Ascending aorta (tissue), 2 donors: ENCODE data around the gene NSUN6. TPM values are rescaled to one million over a fixed set of nuclear protein-coding genes. Genes with fewer than 3 reads are reported as not detected.

Experiments
- DNase-seq, 2 donors: peaks; one replicate each; pipeline ENCODE4 v3.0.0-alpha.2; 2019; ENCODE audit warnings: low spot score in 2 of 2
- H3K27ac ChIP-seq, 2 donors: fragments of 200-600 bp; sonication (generic); one replicate each; pipeline ENCODE4 v1.5.1; 2016 to 2017; ENCODE audit warnings: mild to moderate bottlenecking in 1 of 2
- H3K27me3 ChIP-seq: fragments of 200-600 bp; sonication (generic); one replicate; pipeline ENCODE4 v1.5.1; 2017
- H3K36me3 ChIP-seq, 2 donors: fragments of 200-600 bp; sonication (generic); one replicate each; pipeline ENCODE4 v1.5.1; 2016
- H3K4me1 ChIP-seq, 2 donors: fragments of 200-600 bp; sonication (generic); one replicate each; pipeline ENCODE4 v1.5.1; 2016 to 2017; ENCODE audit warnings: mild to moderate bottlenecking in 1 of 2
- H3K4me3 ChIP-seq, 2 donors: fragments of 200-600 bp; sonication (generic); one replicate each; pipeline ENCODE4 v1.5.1; 2016 to 2017; ENCODE audit warnings: mild to moderate bottlenecking in 1 of 2
- H3K9me3 ChIP-seq, 2 donors: fragments of 200-600 bp; sonication (generic); one replicate each; pipeline ENCODE4 v1.5.1; 2016
- intact Hi-C: fragments of 100-400 bp; cut with DNase I; formaldehyde crosslinking; loops from one replicate; pipeline ENCODE4 v1.15.1; 2023
- total RNA-seq: library from RNA; depleted of rRNA; stranded (reverse); fragments of >200 nt; gene quantifications from one replicate; pipeline ENCODE4 v1.1.0, GENCODE V29; 2016
- TF ChIP-seq, protein P1 (sequence below), 3 experiments: fragments of 200-600 bp in 2 of 3; fragments of 450-650 bp in 1 of 3; sonication (generic) in 2 of 3; IDR thresholded peaks; one replicate each; pipeline ENCODE4 v1.5.1; 2016 to 2019; ENCODE audit warnings: antibody characterized with exemption in 3 of 3, mild to moderate bottlenecking in 1 of 3, moderate library complexity in 1 of 3

Gene NSUN6
- total RNA-seq, 1 donor from 2014 or later = 5.4 TPM

DNA sequence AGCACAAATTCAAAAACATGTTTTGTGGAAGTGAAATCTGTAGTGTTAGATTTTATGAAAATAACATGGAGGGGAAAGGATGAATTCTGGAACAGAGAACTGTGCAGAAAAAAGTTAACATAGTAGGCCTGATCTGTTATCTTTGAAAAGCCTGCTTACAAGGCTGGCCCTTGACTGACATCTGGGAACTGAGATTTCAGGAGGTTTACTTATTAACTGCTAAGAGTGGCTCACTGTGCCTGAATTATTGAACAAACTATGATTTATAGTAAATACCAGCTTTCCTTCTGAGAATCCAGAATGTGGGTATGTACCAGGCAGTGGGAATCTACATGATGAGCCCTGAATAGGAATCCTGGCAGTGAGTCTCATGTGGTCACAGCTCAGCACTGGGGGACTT, 30.5 kb downstream of the NSUN6 start:
- DNase-seq = no peak
- Histone ChIP-seq H3K36me3 (no peaks in the 10 kb centered on the region), H3K27ac (no peak overlapping the region), H3K4me1 (peaks cover 0 to 2% of the 10 kb centered on the region in 2 donors), H3K9me3 (no peaks in the 10 kb centered on the region), H3K4me3 (no peak overlapping the region), H3K27me3 (no peaks in the 10 kb centered on the region)
- TF ChIP-seq, protein P1, sequence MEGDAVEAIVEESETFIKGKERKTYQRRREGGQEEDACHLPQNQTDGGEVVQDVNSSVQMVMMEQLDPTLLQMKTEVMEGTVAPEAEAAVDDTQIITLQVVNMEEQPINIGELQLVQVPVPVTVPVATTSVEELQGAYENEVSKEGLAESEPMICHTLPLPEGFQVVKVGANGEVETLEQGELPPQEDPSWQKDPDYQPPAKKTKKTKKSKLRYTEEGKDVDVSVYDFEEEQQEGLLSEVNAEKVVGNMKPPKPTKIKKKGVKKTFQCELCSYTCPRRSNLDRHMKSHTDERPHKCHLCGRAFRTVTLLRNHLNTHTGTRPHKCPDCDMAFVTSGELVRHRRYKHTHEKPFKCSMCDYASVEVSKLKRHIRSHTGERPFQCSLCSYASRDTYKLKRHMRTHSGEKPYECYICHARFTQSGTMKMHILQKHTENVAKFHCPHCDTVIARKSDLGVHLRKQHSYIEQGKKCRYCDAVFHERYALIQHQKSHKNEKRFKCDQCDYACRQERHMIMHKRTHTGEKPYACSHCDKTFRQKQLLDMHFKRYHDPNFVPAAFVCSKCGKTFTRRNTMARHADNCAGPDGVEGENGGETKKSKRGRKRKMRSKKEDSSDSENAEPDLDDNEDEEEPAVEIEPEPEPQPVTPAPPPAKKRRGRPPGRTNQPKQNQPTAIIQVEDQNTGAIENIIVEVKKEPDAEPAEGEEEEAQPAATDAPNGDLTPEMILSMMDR (IDR thresholded peaks at IDR 0.05) = no peak
- intact Hi-C loops = no loop called here

DNA sequence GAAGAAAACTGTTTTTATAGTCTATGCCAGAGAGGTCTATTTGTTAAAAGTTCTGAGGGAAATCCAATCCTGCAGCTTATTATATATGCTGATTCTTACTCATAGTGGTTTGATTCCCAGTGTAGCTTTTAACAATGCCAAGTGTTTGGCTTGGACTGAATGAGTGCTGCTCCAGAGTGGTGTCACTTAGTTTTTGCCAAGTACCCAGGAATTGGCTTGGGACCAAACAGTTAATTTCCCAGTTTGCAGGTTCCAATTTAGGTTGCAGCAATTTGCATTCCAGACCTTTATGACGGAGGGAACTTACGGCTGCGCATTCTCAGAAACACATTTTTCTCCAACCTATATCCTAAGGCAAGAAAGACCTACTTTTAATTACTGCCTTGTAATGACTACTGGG, 32.4 kb downstream of the NSUN6 start:
- Histone ChIP-seq H3K27ac (no peak overlapping the region), H3K4me3 (no peak overlapping the region), H3K4me1 (peaks cover 0 to 2% of the 10 kb centered on the region in 2 donors), H3K27me3 (no peaks in the 10 kb centered on the region), H3K36me3 (no peaks in the 10 kb centered on the region), H3K9me3 (no peaks in the 10 kb centered on the region)
- TF ChIP-seq, protein P1 (IDR thresholded peaks at IDR 0.05) = no peak
- intact Hi-C loops = no loop called here
- no peak for DNase-seq

DNA sequence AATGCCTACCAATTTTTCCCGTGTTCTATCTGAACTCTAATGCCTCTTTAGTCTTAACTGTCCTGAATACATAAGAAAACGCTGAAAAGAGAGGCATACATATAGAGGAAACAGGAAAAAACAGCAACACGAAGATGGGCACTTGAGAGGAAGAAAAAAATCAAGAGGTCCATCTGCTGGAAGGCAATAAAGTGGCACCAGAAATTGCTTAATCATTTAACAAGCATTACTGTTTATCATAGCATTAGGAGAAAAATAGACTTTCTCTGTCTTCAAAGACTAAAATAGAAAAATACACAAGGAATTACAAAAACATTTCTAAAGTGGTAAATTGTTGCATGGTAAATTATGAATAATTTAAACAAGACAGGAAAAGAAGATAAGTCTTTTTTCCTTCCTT, 35.0 kb downstream of the NSUN6 start:
- peaks cover 0 to 7% of the 10 kb centered on the region in 2 donors for H3K36me3 ChIP-seq
- no peaks in the 10 kb centered on the region for H3K27me3 ChIP-seq
- intact Hi-C loops = no loop called here
- H3K9me3 ChIP-seq = no peaks in the 10 kb centered on the region
- no peak overlapping the region for H3K27ac ChIP-seq
- DNase-seq = no peak
- H3K4me1 ChIP-seq = peaks cover 0 to 2% of the 10 kb centered on the region in 2 donors
- H3K4me3 ChIP-seq = no peak overlapping the region
- TF ChIP-seq, protein P1 (IDR thresholded peaks at IDR 0.05) = no peak

DNA sequence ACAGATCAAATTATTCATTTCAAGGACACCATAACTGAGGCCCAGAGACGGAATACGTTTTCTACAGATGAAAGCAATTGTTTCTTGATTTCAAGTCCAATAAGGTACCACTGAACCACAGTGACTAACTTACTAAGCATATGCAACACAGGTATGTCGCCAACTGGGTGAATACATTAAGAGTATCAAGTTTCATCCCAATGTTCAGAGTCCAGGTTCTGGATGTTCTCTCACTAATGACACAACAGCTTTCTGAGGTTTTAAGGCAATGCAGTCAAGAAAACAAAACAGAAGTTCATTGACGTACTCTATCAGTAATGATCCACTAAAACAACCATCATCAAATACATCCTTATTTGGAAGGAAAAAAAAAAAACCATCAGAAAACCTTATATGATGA, 35.8 kb downstream of the NSUN6 start:
- peaks cover 0 to 7% of the 10 kb centered on the region in 2 donors for H3K36me3 ChIP-seq
- peaks cover 0 to 7% of the 10 kb centered on the region in 2 donors for H3K4me1 ChIP-seq
- TF ChIP-seq, protein P1 (IDR thresholded peaks at IDR 0.05) = no peak
- no peaks in the 10 kb centered on the region for H3K9me3 ChIP-seq
- H3K27ac ChIP-seq = no peak overlapping the region
- intact Hi-C loops = no loop called here
- H3K4me3 ChIP-seq = no peak overlapping the region
- H3K27me3 ChIP-seq = no peaks in the 10 kb centered on the region
- no peak for DNase-seq

- intact Hi-C loops = no loop called here
- Histone ChIP-seq H3K27me3 (no peaks in the 10 kb centered on the region), H3K27ac (peak overlapping the region; percentile 58 to 63), H3K4me1 (peaks cover 0 to 6% of the 10 kb centered on the region in 2 donors), H3K9me3 (no peaks in the 10 kb centered on the region), H3K4me3 (no peak overlapping the region), H3K36me3 (peaks cover 0 to 7% of the 10 kb centered on the region in 2 donors)
- TF ChIP-seq, protein P1 (IDR thresholded peaks at IDR 0.05) = no peak
- no peak for DNase-seq
These were observed 40.2 kb downstream of the NSUN6 start for GRCh38 chr10:18611168-18611567.

- intact Hi-C loops = no loop called here
- Histone ChIP-seq H3K4me3 (no peak overlapping the region), H3K36me3 (peaks cover 0 to 7% of the 10 kb centered on the region in 2 donors), H3K4me1 (peaks cover 0 to 6% of the 10 kb centered on the region in 2 donors), H3K27ac (peak overlapping the region; percentile 58 to 63), H3K27me3 (no peaks in the 10 kb centered on the region), H3K9me3 (no peaks in the 10 kb centered on the region)
- no peak for DNase-seq
- TF ChIP-seq, protein P1 (IDR thresholded peaks at IDR 0.05) = no peak
These were observed 40.9 kb downstream of the NSUN6 start for GRCh38 chr10:18610517-18610916.
